Tibial nerve (tissue), 4 donors: Measurements from ENCODE around the gene ASB10.

ENCODE experiments used
- EP300 ChIP-seq, 2 donors: sonication (generic); formaldehyde crosslinking; IDR thresholded peaks; one replicate each; pipeline ENCODE4 v1.6.1; 2017; ENCODE audit warnings: antibody characterized with exemption in 2 of 2, mild to moderate bottlenecking in 1 of 2
- POLR2A ChIP-seq, 2 donors: fragments of 450-650 bp; IDR thresholded peaks; one replicate each; pipeline ENCODE4 v1.6.1; 2017; ENCODE audit warnings: antibody characterized with exemption in 2 of 2, mild to moderate bottlenecking in 2 of 2, moderate library complexity in 2 of 2
- TF ChIP-seq, protein P1 (sequence below), 5 experiments: fragments of 200-600 bp in 3 of 5; fragments of 450-650 bp in 2 of 5; sonication (generic) in 3 of 5; IDR thresholded peaks; one replicate each; pipeline ENCODE4 v1.5.1; 2016 to 2019; ENCODE audit warnings: antibody characterized with exemption in 5 of 5, mild to moderate bottlenecking in 3 of 5, moderate library complexity in 2 of 5

DNA sequence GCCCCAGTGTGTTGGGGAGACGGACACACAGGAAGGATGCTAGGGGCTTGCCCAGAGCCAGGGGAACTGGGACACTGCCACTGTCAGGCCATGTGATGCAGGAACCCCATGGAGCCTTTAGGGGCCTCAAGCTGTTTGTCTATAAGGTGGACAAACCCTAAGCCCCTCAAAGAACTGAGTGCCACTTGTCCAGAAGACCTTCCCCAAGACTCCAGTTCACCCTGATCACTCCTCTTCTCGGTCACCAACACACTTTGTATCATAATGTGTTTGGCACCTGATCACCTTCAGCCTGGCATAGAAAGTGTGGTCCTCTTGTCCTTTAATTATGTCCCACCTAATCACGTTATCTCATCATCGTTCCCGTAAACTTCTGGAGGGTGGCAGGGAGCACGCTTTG is 22.5 kb upstream of the ASB10 start:
- TF ChIP-seq, protein P1, sequence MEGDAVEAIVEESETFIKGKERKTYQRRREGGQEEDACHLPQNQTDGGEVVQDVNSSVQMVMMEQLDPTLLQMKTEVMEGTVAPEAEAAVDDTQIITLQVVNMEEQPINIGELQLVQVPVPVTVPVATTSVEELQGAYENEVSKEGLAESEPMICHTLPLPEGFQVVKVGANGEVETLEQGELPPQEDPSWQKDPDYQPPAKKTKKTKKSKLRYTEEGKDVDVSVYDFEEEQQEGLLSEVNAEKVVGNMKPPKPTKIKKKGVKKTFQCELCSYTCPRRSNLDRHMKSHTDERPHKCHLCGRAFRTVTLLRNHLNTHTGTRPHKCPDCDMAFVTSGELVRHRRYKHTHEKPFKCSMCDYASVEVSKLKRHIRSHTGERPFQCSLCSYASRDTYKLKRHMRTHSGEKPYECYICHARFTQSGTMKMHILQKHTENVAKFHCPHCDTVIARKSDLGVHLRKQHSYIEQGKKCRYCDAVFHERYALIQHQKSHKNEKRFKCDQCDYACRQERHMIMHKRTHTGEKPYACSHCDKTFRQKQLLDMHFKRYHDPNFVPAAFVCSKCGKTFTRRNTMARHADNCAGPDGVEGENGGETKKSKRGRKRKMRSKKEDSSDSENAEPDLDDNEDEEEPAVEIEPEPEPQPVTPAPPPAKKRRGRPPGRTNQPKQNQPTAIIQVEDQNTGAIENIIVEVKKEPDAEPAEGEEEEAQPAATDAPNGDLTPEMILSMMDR (IDR thresholded peaks at IDR 0.05) = no peak
- no peak for TF ChIP-seq POLR2A (IDR thresholded peaks at IDR 0.05)
- no peak for TF ChIP-seq EP300 (IDR thresholded peaks at IDR 0.05)
